HepG2 (cell line): ENCODE data around the gene USP30. TPM values are rescaled to one million over a fixed set of nuclear protein-coding genes. Genes with fewer than 3 reads are reported as not detected.
A peak's percentile ranks its signal among the peaks of the same experiment; 100 is the strongest.

Source experiments
- ATAC-seq: fragments of 200-7000 bp; cut with Tn5 transposase; 3 replicates; pipeline ENCODE4 v1.9.1; 2020; ENCODE audit warnings: mild to moderate bottlenecking, moderate library complexity
- BruUV-seq: library from RNA; stranded (reverse); fragments of 400-500 nt; replicated peaks from 2 replicates; lab custom pipeline; 2021; lab: Mats Ljungman, UMichigan
- CTCF ChIA-PET: fragments of 300-600 bp; formaldehyde crosslinking; extraction: SDS; loops from one replicate; lab custom pipeline; 2021; ENCODE audit warnings: low total read pairs, inconsistent platforms, low intra/inter-chr PET ratio; lab: Yijun Ruan, JAX
- POLR2A ChIA-PET: fragments of 350-600 bp; sonication (Branson Sonifier 250); formaldehyde crosslinking; loops from one replicate; lab custom pipeline; 2020; ENCODE audit warnings: antibody characterized with exemption, inconsistent platforms; lab: Yijun Ruan, JAX
- DNase-seq: peaks from one replicate; pipeline ENCODE4 v3.0.0-alpha.2; 2015; ENCODE audit warnings: low spot score
- FAIRE-seq: peaks from 3 replicates; lab custom pipeline; 2011; peaks lifted over from hg19 to GRCh38; lab: Jason Lieb, UNC
- H2AFZ ChIP-seq: one replicate; pipeline ENCODE4 v1.6.1; 2011; ENCODE audit warnings: low read length, inconsistent platforms
- H3K27ac ChIP-seq: fragments of 300-600 bp; 3 replicates; pipeline ENCODE4 v1.8.0; 2011; ENCODE audit warnings: mixed run types, mild to moderate bottlenecking, mixed read lengths, low read length, inconsistent platforms; ENCODE audit not compliant: insufficient read depth; ENCODE audit errors: extremely low read length
- H3K27me3 ChIP-seq, 2 experiments: fragments of 200-600 bp in 1 of 2; 2 replicates in 1 of 2; 3 replicates in 1 of 2; pipeline versions ENCODE4 v1.6.0 to v1.8.0; 2011; ENCODE audit warnings: low read length in 2 of 2, mild to moderate bottlenecking in 2 of 2, moderate library complexity in 2 of 2, inconsistent platforms in 1 of 2; ENCODE audit not compliant: insufficient read depth in 2 of 2, control insufficient read depth in 1 of 2
- H3K36me3 ChIP-seq, 2 experiments: fragments of 200-600 bp in 1 of 2; replicated peaks in 1 of 2; 2 replicates in 1 of 2; 3 replicates in 1 of 2; pipeline versions ENCODE4 v1.5.1 to v1.8.0; 2011; ENCODE audit warnings: low read length in 2 of 2, inconsistent platforms in 1 of 2; ENCODE audit not compliant: insufficient read depth in 2 of 2, control insufficient read depth in 1 of 2
- H3K4me1 ChIP-seq: 2 replicates; pipeline ENCODE4 v1.5.1; 2012; ENCODE audit warnings: low read length, inconsistent platforms; ENCODE audit not compliant: insufficient read depth
- H3K4me2 ChIP-seq: 2 replicates; pipeline ENCODE4 v1.6.0; 2011; ENCODE audit warnings: low read depth, low read length, inconsistent platforms
- H3K4me3 ChIP-seq, 3 experiments: fragments of 200-600 bp in 1 of 3; sonication (generic), shearing (Covaris generic) in 1 of 3; replicated peaks in 1 of 3; 2 replicates each; pipeline ENCODE4 v1.5.1; 2011 to 2016; ENCODE audit warnings: low read length in 3 of 3, inconsistent platforms in 2 of 3, low read depth in 2 of 3, mild to moderate bottlenecking in 2 of 3, control low read depth in 1 of 3, mixed read lengths in 1 of 3; ENCODE audit not compliant: insufficient read depth in 1 of 3
- H3K79me2 ChIP-seq: one replicate; pipeline ENCODE4 v1.6.1; 2011; ENCODE audit warnings: low read length, inconsistent platforms; ENCODE audit not compliant: insufficient read depth
- H3K9ac ChIP-seq: 2 replicates; pipeline ENCODE4 v1.6.0; 2011; ENCODE audit warnings: mild to moderate bottlenecking, low read depth, low read length, inconsistent platforms; ENCODE audit not compliant: insufficient read depth
- H3K9me3 ChIP-seq: 2 replicates; pipeline ENCODE4 v1.5.1; 2012; ENCODE audit warnings: mild to moderate bottlenecking, low read length
- H4K20me1 ChIP-seq: 2 replicates; pipeline ENCODE4 v1.6.0; 2011; ENCODE audit warnings: inconsistent platforms, mild to moderate bottlenecking, low read length, moderate library complexity; ENCODE audit not compliant: insufficient read depth
- GATA4 ChIP-seq: sonication (generic); IDR thresholded peaks from 2 replicates; pipeline ENCODE4 v1.6.1; 2016; ENCODE audit warnings: antibody characterized with exemption, low read depth, borderline replicate concordance
- TRIM24 ChIP-seq: sonication (generic); formaldehyde crosslinking; IDR thresholded peaks from 2 replicates; pipeline ENCODE4 v1.8.0; 2022; ENCODE audit warnings: mild to moderate bottlenecking, missing genetic modification reagents
- ZNF614 ChIP-seq: IDR thresholded peaks from 2 replicates; pipeline ENCODE4 v1.6.1; 2018; ENCODE audit warnings: missing biosample characterization, missing genetic modification reagents, inconsistent platforms, borderline replicate concordance
- WGBS: methylation state at CpG from one replicate; pipeline ENCODE4 v1.1.6; 2017; ENCODE audit warnings: low lambda C conversion rate; 5-methylcytosine and 5-hydroxymethylcytosine counted together
- in situ Hi-C: cut with HindIII; loops from 2 replicates; pipeline ENCODE4 v1.10.0; 2017; ENCODE audit warnings: low pct_unique_long_range_greater_than_20kb; ENCODE audit not compliant: extremely low pct_ligation_motif_present
- intact Hi-C: fragments of 100-400 bp; cut with micrococcal nuclease; formaldehyde crosslinking; loops from one replicate; pipeline ENCODE4 v1.10.0; 2022; ENCODE audit not compliant: unreplicated experiment
- polyA plus RNA-seq, 8 experiments: library from polyadenylated mRNA; depleted of rRNA in 3 of 8; stranded (reverse) in 7 of 8; unstranded in 1 of 8; fragments of >200 nt; fragmentation: Illumina TruSeq in 4 of 8; extraction: Trizol in 4 of 8; gene quantifications; 2 replicates each; pipeline versions ENCODE4 v1.2.1 to v1.2.3, GENCODE V29; 2011 to 2016; ENCODE audit warnings: low read depth in 4 of 8, missing spikeins in 1 of 8, mixed read lengths in 1 of 8; ENCODE audit not compliant: insufficient read depth in 1 of 8
- total RNA-seq, 5 experiments: library from RNA; depleted of rRNA; stranded (reverse); fragments of >200 nt; fragmentation: Illumina TruSeq; extraction: Trizol; gene quantifications; 2 replicates each; pipeline ENCODE4 v1.2.3, GENCODE V29; 2016; ENCODE audit warnings: low read depth in 1 of 5
- TF ChIP-seq, protein P1 (sequence below): sonication (generic); formaldehyde crosslinking; IDR thresholded peaks from 2 replicates; pipeline ENCODE4 v1.5.1; 2020; ENCODE audit warnings: missing genetic modification reagents, mild to moderate bottlenecking, borderline replicate concordance
- TF ChIP-seq, protein P2 (sequence below): sonication (generic); formaldehyde crosslinking; IDR thresholded peaks from 2 replicates; pipeline ENCODE4 v1.5.0; 2020; ENCODE audit warnings: mild to moderate bottlenecking, missing genetic modification reagents

USP30 gene
- total and polyA plus RNA-seq, 2 of the 13 experiments (the other 11 are each of a cell fraction or from before 2014, with no cell fraction given), result 11.2 to 20.8 TPM

DNA sequence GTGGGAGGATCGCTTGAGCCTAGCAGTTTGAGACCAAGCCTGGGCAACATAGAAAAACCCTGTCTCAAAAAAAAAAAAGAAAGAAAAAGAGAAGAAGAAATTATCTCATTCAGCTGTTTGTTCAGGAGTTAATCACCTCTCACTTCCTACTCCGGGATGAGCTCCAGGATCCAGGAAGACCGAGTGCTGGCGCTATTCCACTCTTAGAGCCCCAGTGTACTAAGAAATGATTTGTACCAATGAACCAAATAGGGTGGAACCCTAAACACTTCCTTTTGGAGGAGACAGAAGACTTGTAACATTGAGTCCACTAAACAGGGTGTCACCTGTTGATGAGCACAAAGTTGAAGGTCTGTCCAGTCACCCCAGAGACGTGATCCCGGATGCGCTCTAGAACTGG lies 37.3 kb downstream of the USP30 start:
- Histone ChIP-seq H3K79me2 (peaks cover 18% of the 10 kb centered on the region), H3K4me1 (peaks cover 79% of the 10 kb centered on the region), H3K9ac (no peak overlapping the region), H3K9me3 (no peaks in the 10 kb centered on the region), H3K36me3 (peaks cover 8 to 27% of the 10 kb centered on the region in 2 experiments; a peak in 4 of 5 replicates), H2AFZ (no peak overlapping the region), H3K4me2 (no peak overlapping the region), H3K4me3 (no peak overlapping the region), H4K20me1 (no peaks in the 10 kb centered on the region), H3K27ac (no peak overlapping the region), H3K27me3 (no peaks in the 10 kb centered on the region)
- CTCF ChIA-PET, result no interaction called here
- DNase-seq (no peak), FAIRE-seq (no peak), ATAC-seq (no peak)
- in situ Hi-C loops, result loop anchor here (5.0 to 10.0 kb wide), 2 partner anchors 137 to 205 kb away; partner anchors contain the start of gene DAO
- BruUV-seq, result no TSS peak
- intact Hi-C loops, result loop anchor here (5.0 to 10.0 kb wide), 2 partner anchors 37 to 425 kb away; partner anchors contain the start of gene USP30
- 91% methylated on average over 7 of the region's 7 CpGs for WGBS
- TF ChIP-seq GATA4 (no peak), TRIM24 (CRISPR knock-in tag) (no peak)
- TF ChIP-seq, protein P1, sequence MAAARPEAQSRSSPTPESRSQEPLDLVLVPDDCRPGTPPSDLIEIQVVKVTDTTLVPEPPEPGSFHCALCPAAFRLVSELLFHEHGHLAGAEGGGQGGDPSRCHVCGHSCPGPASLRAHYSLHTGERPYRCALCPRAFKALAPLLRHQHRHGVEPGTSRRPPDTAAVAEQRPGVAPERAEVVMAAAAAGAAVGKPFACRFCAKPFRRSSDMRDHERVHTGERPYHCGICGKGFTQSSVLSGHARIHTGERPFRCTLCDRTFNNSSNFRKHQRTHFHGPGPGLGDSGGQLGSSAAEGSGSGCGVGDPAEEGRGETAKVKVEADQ (CRISPR knock-in tag), result no peak
- POLR2A ChIA-PET, result no interaction called here

DNA sequence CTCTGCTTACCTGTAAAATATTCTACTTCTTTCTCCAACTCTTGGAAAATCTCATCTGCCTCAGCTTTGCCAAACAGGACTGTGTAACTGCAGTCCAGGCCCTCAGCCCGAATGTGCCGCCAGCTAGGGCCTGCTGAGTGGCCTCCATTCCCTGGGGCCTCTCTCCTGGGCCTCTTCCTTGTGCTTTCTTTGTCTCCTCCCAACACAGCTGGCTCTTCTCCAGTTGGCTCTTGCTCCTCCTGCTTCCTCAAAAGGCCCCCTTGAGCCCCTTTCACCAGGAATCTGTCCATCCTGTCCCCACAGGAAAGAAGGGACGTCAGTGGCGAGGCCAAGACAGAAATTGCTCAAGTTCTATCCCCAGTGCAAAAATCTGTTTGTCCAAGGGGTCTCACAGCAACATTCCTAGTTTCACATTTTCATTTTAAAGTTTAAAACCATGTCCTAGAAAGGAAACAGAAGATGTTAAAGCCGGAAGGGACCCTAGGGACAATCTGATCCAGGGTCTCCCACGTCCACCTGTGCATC lies 40.2 kb downstream of the USP30 start:
- CTCF ChIA-PET, result interaction anchor here (1.1 to 1.9 kb wide), 3 partner anchors 22 to 208 kb away, joined by 3 to 10 read pairs (median 7); no protein-coding TSS in a partner anchor
- POLR2A ChIA-PET, result interaction anchor here (0.8 to 1.4 kb wide), 4 partner anchors 8 to 40 kb away, joined by 3 to 4 read pairs (median 4); partner anchors contain the start of gene USP30
- no peak for TF ChIP-seq ZNF614
- TF ChIP-seq, protein P2, sequence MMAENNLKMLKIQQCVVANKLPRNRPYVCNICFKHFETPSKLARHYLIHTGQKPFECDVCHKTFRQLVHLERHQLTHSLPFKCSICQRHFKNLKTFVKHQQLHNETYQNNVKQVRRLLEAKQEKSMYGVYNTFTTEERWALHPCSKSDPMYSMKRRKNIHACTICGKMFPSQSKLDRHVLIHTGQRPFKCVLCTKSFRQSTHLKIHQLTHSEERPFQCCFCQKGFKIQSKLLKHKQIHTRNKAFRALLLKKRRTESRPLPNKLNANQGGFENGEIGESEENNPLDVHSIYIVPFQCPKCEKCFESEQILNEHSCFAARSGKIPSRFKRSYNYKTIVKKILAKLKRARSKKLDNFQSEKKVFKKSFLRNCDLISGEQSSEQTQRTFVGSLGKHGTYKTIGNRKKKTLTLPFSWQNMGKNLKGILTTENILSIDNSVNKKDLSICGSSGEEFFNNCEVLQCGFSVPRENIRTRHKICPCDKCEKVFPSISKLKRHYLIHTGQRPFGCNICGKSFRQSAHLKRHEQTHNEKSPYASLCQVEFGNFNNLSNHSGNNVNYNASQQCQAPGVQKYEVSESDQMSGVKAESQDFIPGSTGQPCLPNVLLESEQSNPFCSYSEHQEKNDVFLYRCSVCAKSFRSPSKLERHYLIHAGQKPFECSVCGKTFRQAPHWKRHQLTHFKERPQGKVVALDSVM (CRISPR knock-in tag), result peak; percentile 98
- Histone ChIP-seq H3K27ac (peak overlapping the region; percentile 52), H3K79me2 (peaks cover 18% of the 10 kb centered on the region), H3K36me3 (peaks cover 6 to 18% of the 10 kb centered on the region in 2 experiments; a peak in 4 of 5 replicates), H3K9ac (peak overlapping the region; percentile 63), H2AFZ (peak overlapping the region; percentile 71), H3K4me2 (peak overlapping the region; percentile 90), H3K4me3 (peak overlapping the region; percentile 25 to 66 (median 37)), H3K27me3 (no peaks in the 10 kb centered on the region), H4K20me1 (no peaks in the 10 kb centered on the region), H3K4me1 (peaks cover 66% of the 10 kb centered on the region), H3K9me3 (no peaks in the 10 kb centered on the region)
- no TSS peak for BruUV-seq
- no peak for FAIRE-seq
- WGBS, result 61% methylated on average over 6 of the region's 6 CpGs
- no peak for DNase-seq
- no peak for ATAC-seq
- in situ Hi-C loops, result loop anchor here (5.0 to 10.0 kb wide), 2 partner anchors 140 to 208 kb away; partner anchors contain the start of gene DAO
- intact Hi-C loops, result loop anchor here (1.0 to 10.0 kb wide), 3 partner anchors 40 to 428 kb away; partner anchors contain the start of gene USP30
